GM18868 (cell line): ENCODE results near the gene ISOC2.
"Not testable (repeated sequence)": the region's sequence is repeated elsewhere in the genome, so short reads cannot be mapped to it uniquely, and the experiment has no call there.

Source experiments
- ATAC-seq: cut with Tn5 transposase; IDR thresholded peaks from one replicate; pipeline ENCODE4 v1.9.1; 2021; ENCODE audit warnings: mild to moderate bottlenecking, moderate library complexity; ENCODE audit not compliant: unreplicated experiment

The ISOC2 gene

GRCh38 chr19:55443045-55443823, 18.2 kb downstream of the ISOC2 start, which contains the start of gene SHISA7:
Gene SHISA7 (minus strand): TSS chr19:55443300. CDS start chr19:55442863, 437 bp downstream.
- no peak for ATAC-seq

DNA sequence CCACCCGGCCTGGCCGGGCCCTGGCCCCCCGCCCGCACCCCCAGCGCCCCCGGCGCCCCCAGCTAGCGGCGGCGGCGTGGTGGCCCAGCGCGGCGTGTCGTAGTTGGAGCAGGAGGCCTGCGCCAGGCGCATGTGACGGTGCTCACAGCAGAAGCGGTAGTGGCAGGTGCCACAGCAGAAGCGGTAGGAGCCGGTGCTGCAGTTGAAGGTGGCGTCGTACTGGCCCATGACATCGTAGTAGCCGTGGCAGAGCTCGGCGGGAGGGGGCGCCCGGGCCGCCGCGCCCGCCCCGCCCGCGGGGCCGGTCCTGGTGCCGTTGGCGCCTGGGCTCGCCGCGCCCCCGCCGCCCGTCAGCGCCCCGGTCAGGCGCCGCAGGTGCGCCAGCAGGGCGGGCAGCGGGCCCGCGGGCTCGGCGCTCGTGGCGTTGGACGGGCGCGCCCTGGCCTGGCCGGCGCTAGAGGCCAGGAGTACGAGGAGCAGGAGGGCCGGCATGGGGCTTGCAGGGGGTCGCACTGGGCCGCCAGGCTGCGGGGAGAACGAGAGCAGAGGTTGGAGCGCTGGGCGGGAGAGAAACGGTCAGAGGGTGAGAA, 19.0 kb downstream of the ISOC2 start:
- no peak for ATAC-seq

- no peak for ATAC-seq
These were observed 19.6 kb downstream of the ISOC2 start for GRCh38 chr19:55441692-55442321.

GRCh38 chr19:55441319-55441691, 20.1 kb downstream of the ISOC2 start:
- ATAC-seq: no peak

DNA sequence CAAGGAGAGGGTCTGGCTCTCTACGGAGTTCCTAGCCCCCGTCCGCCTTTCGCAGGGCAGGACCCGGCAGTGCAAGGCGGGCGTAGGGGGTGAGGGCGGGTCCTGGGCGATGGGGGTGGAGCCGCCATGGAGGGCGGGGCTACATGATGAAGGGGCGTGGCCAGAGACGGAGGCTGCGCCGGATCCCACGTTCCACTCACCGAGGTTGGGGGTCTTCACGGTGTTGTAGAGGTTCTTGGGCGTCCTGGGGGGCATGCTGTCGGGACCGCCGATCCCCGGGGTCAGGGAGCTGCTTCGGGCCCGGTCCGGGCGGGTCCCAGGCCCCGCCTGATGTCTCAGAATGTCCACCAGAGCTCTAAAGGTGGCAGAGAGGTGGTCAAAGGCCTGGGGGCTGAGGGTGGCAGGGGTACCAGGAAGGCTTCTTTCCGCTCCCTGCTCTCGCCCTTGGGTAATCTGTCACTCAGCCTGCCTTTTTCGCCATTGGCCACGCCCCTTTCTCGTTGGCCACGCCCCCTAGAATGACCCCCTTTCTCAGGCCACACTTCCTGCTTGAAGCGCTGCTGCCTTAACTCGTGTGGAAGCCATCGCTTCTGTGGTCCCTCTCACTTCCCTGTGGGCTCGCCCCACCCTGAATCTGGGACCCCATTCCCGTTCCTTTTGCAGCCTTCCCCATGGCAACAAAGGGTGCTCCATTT, 20.9 kb downstream of the ISOC2 start:
- ATAC-seq: no peak

GRCh38 chr19:55439052-55439451, 22.4 kb downstream of the ISOC2 start:
- ATAC-seq: no peak

- ATAC-seq: no peak
These were observed 24.0 kb downstream of the ISOC2 start for GRCh38 chr19:55437410-55437809.

DNA sequence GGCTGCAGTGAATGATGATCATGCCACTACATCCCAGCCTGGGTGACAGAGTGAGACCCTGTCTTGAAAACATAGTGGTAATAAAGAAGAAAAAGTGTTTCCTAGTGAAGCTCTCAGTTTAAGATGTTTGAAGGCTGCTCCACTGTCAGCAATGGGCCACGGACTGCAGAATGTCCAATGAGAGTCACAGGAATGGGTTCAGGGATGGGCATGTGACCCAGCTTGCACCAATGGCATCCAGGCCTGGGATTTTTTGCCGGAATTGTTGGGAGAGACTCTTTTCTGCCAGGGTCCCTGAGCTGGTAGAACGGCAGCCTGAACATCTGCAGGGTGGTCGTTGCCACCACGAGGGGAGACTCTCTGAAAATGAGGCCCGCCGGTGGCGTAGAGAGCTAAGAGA, 24.6 kb downstream of the ISOC2 start:
- ATAC-seq: no peak

DNA sequence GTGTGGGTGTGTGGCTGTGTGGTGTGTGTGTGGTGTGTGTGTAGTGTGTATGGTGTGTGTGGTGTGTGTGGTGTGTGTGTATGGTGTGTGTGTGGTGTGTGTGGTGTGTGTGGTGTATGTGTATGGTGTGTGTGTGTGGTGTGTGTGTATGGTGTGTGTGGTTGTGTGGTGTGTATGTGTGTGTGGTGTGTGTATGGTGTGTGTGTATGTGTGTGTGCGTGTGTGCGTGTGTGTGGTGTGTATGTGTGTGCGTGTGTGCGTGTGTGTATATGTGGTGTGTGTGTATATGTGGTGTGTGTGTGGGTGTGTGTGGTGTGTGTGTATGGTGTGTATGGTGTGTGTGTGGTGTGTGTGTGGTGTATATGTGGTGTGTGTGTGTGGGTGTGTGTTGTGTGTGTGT, 26.4 kb downstream of the ISOC2 start:
- ATAC-seq: no peak

- ATAC-seq: no peak
These were observed 27.0 kb downstream of the ISOC2 start for GRCh38 chr19:55434356-55434919.

GRCh38 chr19:55433292-55433691, 28.1 kb downstream of the ISOC2 start:
- no peak for ATAC-seq

DNA sequence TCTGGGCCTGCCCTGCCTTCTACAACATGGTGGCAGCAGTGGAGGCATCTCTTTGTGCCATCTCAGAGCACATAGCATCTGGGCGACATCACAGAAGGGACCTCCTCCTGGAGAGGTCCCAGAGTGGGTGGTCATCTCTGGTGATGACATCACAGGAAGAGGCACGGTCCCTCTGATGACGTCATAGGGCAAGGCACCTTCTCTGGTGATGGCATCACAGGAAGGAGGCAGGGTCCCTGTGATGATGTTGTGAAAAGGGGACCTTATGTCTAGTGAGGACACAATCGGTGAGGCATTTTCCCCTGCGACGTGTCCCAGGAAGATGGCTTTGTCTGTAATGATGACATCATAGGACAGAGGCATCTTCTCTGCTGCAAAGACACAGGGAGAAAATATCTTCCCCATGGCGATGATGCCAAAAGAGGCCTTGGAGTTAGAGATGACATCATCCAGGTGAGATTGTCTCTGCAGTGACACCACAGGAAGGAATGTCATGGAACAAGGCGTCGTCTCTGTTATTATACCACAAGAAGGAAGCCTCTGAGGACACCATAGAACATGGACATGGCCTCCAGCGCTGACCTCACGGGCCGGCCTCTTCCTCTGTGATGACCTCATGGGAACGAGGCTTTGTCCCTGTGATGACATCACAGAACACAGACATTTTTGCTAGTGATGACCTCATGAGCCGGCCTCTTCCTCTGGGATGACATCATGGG, 29.0 kb downstream of the ISOC2 start:
- ATAC-seq: no peak

DNA sequence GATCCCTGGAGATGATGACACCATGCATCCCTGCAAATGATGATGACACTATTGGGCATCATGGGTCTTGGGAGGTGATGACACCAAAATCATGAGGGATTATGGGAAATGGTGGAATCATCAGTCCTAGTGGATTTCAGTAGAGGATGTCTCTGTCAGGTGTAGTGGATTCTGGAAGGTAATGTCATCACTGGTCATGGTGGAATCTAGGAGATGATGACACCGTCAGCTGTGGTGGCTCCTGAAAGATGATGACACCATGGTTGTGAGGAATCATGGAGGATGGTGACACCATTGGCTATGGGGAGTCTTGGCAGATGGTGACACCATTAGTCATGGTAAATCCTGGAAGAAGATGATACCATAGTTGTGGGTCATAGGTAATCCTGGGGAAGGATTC, 30.3 kb downstream of the ISOC2 start:
- ATAC-seq: no peak

DNA sequence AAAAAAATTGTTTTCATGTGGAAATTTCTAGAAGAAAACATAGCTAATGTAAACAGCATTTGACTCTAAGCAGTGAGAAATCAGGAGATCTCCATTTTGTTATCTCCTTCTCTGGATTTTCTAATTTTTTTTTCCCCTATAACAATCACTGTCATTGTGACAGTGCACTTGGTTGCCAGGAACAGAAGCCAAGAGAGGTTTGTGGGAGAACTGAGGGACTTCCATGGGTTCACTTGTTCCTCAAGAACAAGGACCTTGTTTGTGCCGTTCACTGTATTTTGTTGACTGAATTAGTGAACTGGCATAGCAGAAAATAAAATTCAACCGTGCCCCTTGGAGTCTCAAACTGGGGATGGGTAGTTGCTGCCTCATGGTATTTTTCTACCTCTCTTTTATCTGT, 35.4 kb downstream of the ISOC2 start:
- ATAC-seq: no peak

GRCh38 chr19:55424518-55424917, 36.9 kb downstream of the ISOC2 start:
- ATAC-seq: no peak

- no peak for ATAC-seq
These were observed 38.0 kb downstream of the ISOC2 start for GRCh38 chr19:55423225-55424005.

DNA sequence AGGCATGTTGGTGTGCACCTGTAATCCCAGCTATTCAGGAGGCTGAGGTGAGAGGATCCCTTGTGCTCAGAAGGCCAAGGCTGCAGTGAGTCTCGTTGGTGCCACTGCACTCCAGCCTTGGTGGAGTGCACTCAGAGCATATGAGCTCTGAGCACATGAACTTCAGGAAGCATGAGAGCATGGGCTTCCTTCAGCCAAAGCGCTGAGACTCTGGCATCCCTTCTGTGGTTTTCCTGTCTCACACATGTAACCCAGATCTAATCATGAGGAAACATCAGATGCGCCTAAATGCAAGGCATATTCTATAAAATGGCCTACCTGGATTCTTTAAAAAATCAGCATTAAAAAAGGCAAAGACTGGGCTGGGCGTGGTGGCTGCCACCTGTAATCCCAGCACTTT, 40.2 kb downstream of the ISOC2 start:
- not testable (repeated sequence) for ATAC-seq

DNA sequence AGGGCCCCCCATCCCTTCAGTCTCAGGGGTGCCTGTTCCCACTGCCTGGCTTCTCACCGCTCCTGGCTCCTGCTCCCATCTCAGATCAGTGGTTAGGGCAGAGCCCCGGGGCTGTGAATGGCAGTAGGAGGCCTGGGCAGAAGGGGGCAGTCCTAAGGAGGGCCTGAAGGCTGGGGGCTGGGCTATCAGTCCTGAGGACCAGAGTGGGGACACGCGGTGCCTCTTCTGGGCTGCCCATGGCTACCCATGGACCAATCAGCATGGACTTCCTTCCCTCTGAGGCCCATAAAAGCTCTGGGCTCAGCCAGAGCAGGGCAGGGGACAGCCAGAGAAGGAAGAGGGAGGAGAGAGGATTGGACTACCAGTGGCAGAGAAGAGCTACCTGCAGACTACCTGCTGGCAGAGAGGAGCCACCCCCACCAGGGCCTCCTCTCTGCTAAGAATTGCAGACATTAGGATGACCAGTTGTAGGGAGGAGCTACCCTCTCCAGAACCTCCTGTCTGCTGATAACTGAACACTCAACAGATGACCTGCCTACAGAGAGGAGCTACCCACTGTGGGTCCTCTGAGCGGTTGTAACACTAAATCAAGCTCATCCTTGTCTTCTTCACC, 41.7 kb downstream of the ISOC2 start:
- no peak for ATAC-seq

- no peak for ATAC-seq
These were observed 42.3 kb downstream of the ISOC2 start for GRCh38 chr19:55419103-55419502.
